Mammary epithelial cell (primary cell): ENCODE results near the gene C14orf132.

ENCODE experiments used
- EZH2 ChIP-seq: IDR thresholded peaks from 2 replicates; pipeline ENCODE4 v1.6.1; 2012; ENCODE audit warnings: low read length, inconsistent platforms, borderline replicate concordance
- TF ChIP-seq, protein P1 (sequence below), 2 donors: IDR thresholded peaks in 1 of 2; conservative IDR thresholded peaks in 1 of 2; 2 replicates each; pipeline ENCODE4 v1.5.1; 2011 to 2012; ENCODE audit warnings: inconsistent platforms in 2 of 2, low read length in 2 of 2, mild to moderate bottlenecking in 2 of 2, control low read depth in 1 of 2, low read depth in 1 of 2; ENCODE audit not compliant: insufficient read depth in 1 of 2; ENCODE audit errors: extremely low read depth in 1 of 2

DNA sequence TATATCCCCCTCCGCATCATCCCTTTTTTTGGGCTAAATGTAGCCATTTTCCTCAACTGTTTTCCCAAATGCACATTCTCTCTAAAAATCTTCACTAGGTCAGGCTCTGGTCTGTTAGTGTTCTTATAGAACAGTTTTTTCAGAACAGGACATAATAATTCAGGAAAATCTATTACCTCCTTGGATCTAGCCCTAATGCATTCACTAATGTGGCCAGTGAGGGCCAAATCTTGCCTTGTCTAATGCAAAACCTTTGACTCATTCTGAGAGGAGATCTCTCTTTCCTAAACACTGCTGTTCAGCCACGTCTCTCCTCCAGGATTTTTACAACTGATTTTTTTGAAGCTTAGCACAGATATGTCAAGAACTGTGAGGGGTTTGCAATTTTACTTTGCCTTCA, 15.5 kb downstream of the C14orf132 start:
- TF ChIP-seq, protein P1, sequence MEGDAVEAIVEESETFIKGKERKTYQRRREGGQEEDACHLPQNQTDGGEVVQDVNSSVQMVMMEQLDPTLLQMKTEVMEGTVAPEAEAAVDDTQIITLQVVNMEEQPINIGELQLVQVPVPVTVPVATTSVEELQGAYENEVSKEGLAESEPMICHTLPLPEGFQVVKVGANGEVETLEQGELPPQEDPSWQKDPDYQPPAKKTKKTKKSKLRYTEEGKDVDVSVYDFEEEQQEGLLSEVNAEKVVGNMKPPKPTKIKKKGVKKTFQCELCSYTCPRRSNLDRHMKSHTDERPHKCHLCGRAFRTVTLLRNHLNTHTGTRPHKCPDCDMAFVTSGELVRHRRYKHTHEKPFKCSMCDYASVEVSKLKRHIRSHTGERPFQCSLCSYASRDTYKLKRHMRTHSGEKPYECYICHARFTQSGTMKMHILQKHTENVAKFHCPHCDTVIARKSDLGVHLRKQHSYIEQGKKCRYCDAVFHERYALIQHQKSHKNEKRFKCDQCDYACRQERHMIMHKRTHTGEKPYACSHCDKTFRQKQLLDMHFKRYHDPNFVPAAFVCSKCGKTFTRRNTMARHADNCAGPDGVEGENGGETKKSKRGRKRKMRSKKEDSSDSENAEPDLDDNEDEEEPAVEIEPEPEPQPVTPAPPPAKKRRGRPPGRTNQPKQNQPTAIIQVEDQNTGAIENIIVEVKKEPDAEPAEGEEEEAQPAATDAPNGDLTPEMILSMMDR (conservative IDR thresholded peaks at IDR 0.05 in 1 of 2, IDR thresholded peaks at IDR 0.05 in 1 of 2; ENCODE audit: extremely low read depth in 1 of 2, insufficient read depth in 1 of 2, low read depth in 1 of 2, low read length in 2 of 2) = no peak
- no peak for TF ChIP-seq EZH2
